ENCODE data around the gene WDFY4. TPM values are rescaled to one million over a fixed set of nuclear protein-coding genes. Genes with fewer than 3 reads are reported as not detected.

The WDFY4 gene
- total RNA-seq, 1 experiment from 2014 or later = not detected

- Histone ChIP-seq H3K27me3 (ENCODE audit: insufficient read depth, low read length) (no peaks in the 10 kb centered on the region), H2AK5ac (ENCODE audit: insufficient read length, low read length) (no peak overlapping the region), H2BK12ac (ENCODE audit: insufficient read length, low read depth, low read length) (no peak overlapping the region), H4K5ac (ENCODE audit: insufficient read length, low read depth, low read length) (no peak overlapping the region), H2BK120ac (ENCODE audit: low read depth, low read length, poor library complexity, severe bottlenecking) (no peak overlapping the region), H3K4me2 (ENCODE audit: insufficient read depth, insufficient read length, low read length) (no peak overlapping the region), H2BK5ac (ENCODE audit: insufficient read length, low read length) (no peak overlapping the region), H4K20me1 (ENCODE audit: control insufficient read depth, insufficient read depth, insufficient read length) (no peaks in the 10 kb centered on the region), H3T11ph (ENCODE audit: low read length) (no peak overlapping the region), H3K4ac (ENCODE audit: low read depth, low read length) (no peak overlapping the region), H3K79me1 (ENCODE audit: insufficient read depth, low read depth, low read length, poor library complexity, severe bottlenecking) (no peaks in the 10 kb centered on the region), H3K79me2 (ENCODE audit: insufficient read depth, low read length) (no peaks in the 10 kb centered on the region), H3K9me3 (ENCODE audit: control insufficient read depth, low read depth, low read length) (no peaks in the 10 kb centered on the region), H2BK20ac (ENCODE audit: low read depth, low read length, poor library complexity, severe bottlenecking) (no peak overlapping the region), H3K27ac (ENCODE audit: insufficient read length, low read depth, low read length) (no peak overlapping the region), H3K9ac (ENCODE audit: extremely low read depth, insufficient read length, low read length) (no peak overlapping the region), H3K14ac (ENCODE audit: insufficient read depth, low read length) (no peak overlapping the region; the same call in 1 of the 2 replicates), H3K56ac (ENCODE audit: insufficient read length, low read depth, low read length) (no peak overlapping the region), H2AFZ (ENCODE audit: low read length) (no peak overlapping the region), H3K23ac (ENCODE audit: insufficient read length, low read depth, low read length) (no peak overlapping the region), H3K18ac (ENCODE audit: insufficient read length, low read depth, low read length) (no peak overlapping the region), H3K4me1 (ENCODE audit: insufficient read depth, low read length) (no peaks in the 10 kb centered on the region), H4K8ac (replicated peaks; ENCODE audit: insufficient read length, low read depth, low read length) (no peak overlapping the region), H3K23me2 (ENCODE audit: insufficient read length, low read depth, low read length, poor library complexity, severe bottlenecking) (no peaks in the 10 kb centered on the region), H4K91ac (ENCODE audit: insufficient read length, low read depth, low read length) (no peak overlapping the region), H2BK15ac (ENCODE audit: low read depth, low read length) (no peak overlapping the region)
- Mint-ChIP-seq H3K4me1 (no peaks in the 10 kb centered on the region), H3K9me3 (no peaks in the 10 kb centered on the region), H3K27me3 (ENCODE audit: low read depth) (no peaks in the 10 kb centered on the region), H3K4me3 (no peak overlapping the region), H3K27ac (no peak overlapping the region), H3K36me3 (ENCODE audit: insufficient read depth in 1 of 3, low read depth in 3 of 3) (no peaks in the 10 kb centered on the region)
- WGBS (ENCODE audit: extremely low coverage, insufficient read length, low lambda C conversion rate) = no CpG with 5 or more reads among the region's 7 CpGs
- TF ChIP-seq CTCF (conservative IDR thresholded peaks at IDR 0.05) = no peak
- no peak for DNase-seq
Measured at GRCh38 chr10:48985621-48986158, 301.0 kb downstream of the WDFY4 start.

Data from H9 (cell line).